Naive B cell (primary cell): ENCODE measurements around the gene TSPAN1. TPM values are rescaled to one million over a fixed set of nuclear protein-coding genes. Genes with fewer than 3 reads are reported as not detected.

Experiments used
- ATAC-seq, 2 donors: fragments of 150-1000 bp; cut with Tn5 transposase; 2 replicates each; pipeline ENCODE4 v1.10.0; 2021; ENCODE audit warnings: low read depth in 2 of 2, mild to moderate bottlenecking in 2 of 2, moderate library complexity in 2 of 2
- DNase-seq: peaks from one replicate; pipeline ENCODE4 v3.0.0; 2022
- H3K27ac Mint-ChIP-seq, 6 donors: one replicate each; pipeline ENCODE4 v1.8.0; 2020 to 2022; ENCODE audit warnings: mild to moderate bottlenecking in 6 of 6, mixed read lengths in 6 of 6, moderate library complexity in 5 of 6, inconsistent platforms in 2 of 6
- H3K27me3 Mint-ChIP-seq, 3 donors: one replicate each; pipeline ENCODE4 v1.8.0; 2021 to 2022; ENCODE audit warnings: mixed read lengths in 3 of 3, mild to moderate bottlenecking in 1 of 3
- H3K36me3 Mint-ChIP-seq, 2 donors: one replicate each; pipeline ENCODE4 v1.8.0; 2020 to 2022; ENCODE audit warnings: mixed read lengths in 2 of 2, inconsistent platforms in 1 of 2, mild to moderate bottlenecking in 1 of 2
- H3K4me1 Mint-ChIP-seq, 3 donors: one replicate each; pipeline ENCODE4 v1.8.0; 2020 to 2022; ENCODE audit warnings: mixed read lengths in 3 of 3, inconsistent platforms in 1 of 3, mild to moderate bottlenecking in 1 of 3, moderate library complexity in 1 of 3
- H3K4me3 Mint-ChIP-seq, 8 donors: one replicate each; pipeline ENCODE4 v1.8.0; 2020 to 2022; ENCODE audit warnings: mild to moderate bottlenecking in 8 of 8, mixed read lengths in 8 of 8, moderate library complexity in 8 of 8, inconsistent platforms in 2 of 8
- H3K9me3 Mint-ChIP-seq, 7 donors: one replicate each; pipeline ENCODE4 v1.8.0; 2020 to 2022; ENCODE audit warnings: mixed read lengths in 7 of 7, mild to moderate bottlenecking in 5 of 7, inconsistent platforms in 2 of 7, moderate library complexity in 1 of 7
- polyA plus RNA-seq, 6 donors: library from polyadenylated mRNA; unstranded; fragments of 300-500 nt; fragmentation: Illumina TruSeq; gene quantifications; one replicate each; pipeline ENCODE4 v1.2.3, GENCODE V29; 2021; ENCODE audit warnings: low read depth in 6 of 6

TSPAN1 gene
- polyA plus RNA-seq, 6 donors from 2014 or later: not detected

GRCh38 chr1:46197964-46198811 is 23.3 kb downstream of the TSPAN1 start, which contains the start of gene POMGNT1:
Gene POMGNT1, minus strand, starts transcription at chr1:46198434. Its CDS starts 613 bp downstream, at chr1:46197821.
- DNase-seq (peak; percentile 73), ATAC-seq (peak; percentile 91 to 94)
- Mint-ChIP-seq H3K27me3 (peaks cover 6 to 8% (median 7%) of the 10 kb centered on the region in 3 donors), H3K36me3 (peaks cover 0 to 8% of the 10 kb centered on the region in 2 donors), H3K4me1 (peaks cover 15 to 37% (median 18%) of the 10 kb centered on the region in 3 donors), H3K27ac (peak within 1 kb of the TSS; percentile 27 to 92 (median 58)), H3K4me3 (peak within 1 kb of the TSS; percentile 70 to 89 (median 83)), H3K9me3 (no peaks in the 10 kb centered on the region)

- H3K4me1 Mint-ChIP-seq: peaks cover 19 to 44% (median 27%) of the 10 kb centered on the region in 3 donors
- no peak for DNase-seq
Measured at GRCh38 chr1:46199233-46199749, 24.4 kb downstream of the TSPAN1 start.

GRCh38 chr1:46203738-46204405 is 29.0 kb downstream of the TSPAN1 start:
- ATAC-seq: no peak
- peaks cover 7 to 8% (median 7%) of the 10 kb centered on the region in 3 donors for H3K27me3 Mint-ChIP-seq
- peaks cover 15 to 23% (median 19%) of the 10 kb centered on the region in 3 donors for H3K4me1 Mint-ChIP-seq
- DNase-seq: no peak
- H3K36me3 Mint-ChIP-seq: no peaks in the 10 kb centered on the region
- H3K27ac Mint-ChIP-seq: peak overlapping the region in 1 of 6 donors; percentile 66
- no peaks in the 10 kb centered on the region for H3K9me3 Mint-ChIP-seq
- peak overlapping the region; percentile 66 to 89 (median 84) for H3K4me3 Mint-ChIP-seq

More at GRCh38 chr1:46199233-46199749, 24.4 kb downstream of the TSPAN1 start:
- peak overlapping the region in 7 of 8 donors; percentile 2 to 87 (median 81) for H3K4me3 Mint-ChIP-seq
- H3K9me3 Mint-ChIP-seq: no peaks in the 10 kb centered on the region
- peaks cover 7 to 8% (median 7%) of the 10 kb centered on the region in 3 donors for H3K27me3 Mint-ChIP-seq
- H3K36me3 Mint-ChIP-seq: peaks cover 0 to 8% of the 10 kb centered on the region in 2 donors
- ATAC-seq: no peak
- H3K27ac Mint-ChIP-seq: peak overlapping the region in 1 of 6 donors; percentile 28

GRCh38 chr1:46204406-46204742 is 29.5 kb downstream of the TSPAN1 start:
- DNase-seq (no peak), ATAC-seq (no peak)
- Mint-ChIP-seq H3K27ac (no peak overlapping the region), H3K27me3 (peaks cover 7 to 8% (median 7%) of the 10 kb centered on the region in 3 donors), H3K4me3 (peak overlapping the region in 7 of 8 donors; percentile 82 to 89 (median 86)), H3K4me1 (peaks cover 15 to 19% (median 19%) of the 10 kb centered on the region in 3 donors), H3K9me3 (no peaks in the 10 kb centered on the region), H3K36me3 (no peaks in the 10 kb centered on the region)

GRCh38 chr1:46205141-46205540 is 30.3 kb downstream of the TSPAN1 start:
- no peaks in the 10 kb centered on the region for H3K36me3 Mint-ChIP-seq
- peak overlapping the region in 1 of 8 donors; percentile 82 for H3K4me3 Mint-ChIP-seq
- H3K27ac Mint-ChIP-seq: no peak overlapping the region
- ATAC-seq: no peak
- H3K9me3 Mint-ChIP-seq: no peaks in the 10 kb centered on the region
- peaks cover 7 to 8% (median 7%) of the 10 kb centered on the region in 3 donors for H3K27me3 Mint-ChIP-seq
- peaks cover 14 to 19% (median 17%) of the 10 kb centered on the region in 3 donors for H3K4me1 Mint-ChIP-seq
- DNase-seq: no peak

GRCh38 chr1:46205791-46206190 is 30.9 kb downstream of the TSPAN1 start:
- no peaks in the 10 kb centered on the region for H3K9me3 Mint-ChIP-seq
- no peak for DNase-seq
- no peaks in the 10 kb centered on the region for H3K36me3 Mint-ChIP-seq
- peak overlapping the region in 2 of 8 donors; percentile 6 to 62 for H3K4me3 Mint-ChIP-seq
- H3K4me1 Mint-ChIP-seq: peaks cover 11 to 19% (median 17%) of the 10 kb centered on the region in 3 donors
- no peak overlapping the region for H3K27ac Mint-ChIP-seq
- peaks cover 7 to 8% (median 7%) of the 10 kb centered on the region in 3 donors for H3K27me3 Mint-ChIP-seq
- no peak for ATAC-seq

GRCh38 chr1:46206399-46206798 is 31.5 kb downstream of the TSPAN1 start:
- Mint-ChIP-seq H3K27me3 (peaks cover 7 to 8% (median 7%) of the 10 kb centered on the region in 3 donors), H3K27ac (peak overlapping the region in 1 of 6 donors; percentile 48), H3K36me3 (no peaks in the 10 kb centered on the region), H3K9me3 (no peaks in the 10 kb centered on the region), H3K4me1 (peaks cover 11 to 19% (median 17%) of the 10 kb centered on the region in 3 donors), H3K4me3 (no peak overlapping the region)
- DNase-seq (no peak), ATAC-seq (no peak)

- ATAC-seq: no peak
- DNase-seq: no peak
- Mint-ChIP-seq H3K4me1 (no peaks in the 10 kb centered on the region), H3K36me3 (no peaks in the 10 kb centered on the region), H3K4me3 (no peak overlapping the region), H3K27me3 (no peaks in the 10 kb centered on the region), H3K27ac (peak overlapping the region in 1 of 6 donors; percentile 69), H3K9me3 (no peaks in the 10 kb centered on the region)
Measured at GRCh38 chr1:46210561-46210960, 35.7 kb downstream of the TSPAN1 start.

GRCh38 chr1:46211051-46211450 is 36.2 kb downstream of the TSPAN1 start:
- DNase-seq (no peak), ATAC-seq (no peak)
- Mint-ChIP-seq H3K27me3 (no peaks in the 10 kb centered on the region), H3K4me1 (no peaks in the 10 kb centered on the region), H3K4me3 (no peak overlapping the region), H3K27ac (peak overlapping the region in 1 of 6 donors; percentile 69), H3K9me3 (no peaks in the 10 kb centered on the region), H3K36me3 (no peaks in the 10 kb centered on the region)

GRCh38 chr1:46215504-46215903 is 40.6 kb downstream of the TSPAN1 start:
- Mint-ChIP-seq H3K27me3 (no peaks in the 10 kb centered on the region), H3K27ac (peak overlapping the region in 1 of 6 donors; percentile 47), H3K4me1 (no peaks in the 10 kb centered on the region), H3K4me3 (no peak overlapping the region), H3K9me3 (no peaks in the 10 kb centered on the region), H3K36me3 (no peaks in the 10 kb centered on the region)
- DNase-seq (no peak), ATAC-seq (no peak)

- DNase-seq (no peak), ATAC-seq (no peak)
- H3K27ac Mint-ChIP-seq: peak overlapping the region in 1 of 6 donors; percentile 61
- no peaks in the 10 kb centered on the region for H3K9me3 Mint-ChIP-seq
- H3K27me3 Mint-ChIP-seq: no peaks in the 10 kb centered on the region
- H3K4me1 Mint-ChIP-seq: peaks cover 0 to 2% (median under 1%) of the 10 kb centered on the region in 3 donors
- H3K36me3 Mint-ChIP-seq: no peaks in the 10 kb centered on the region
- H3K4me3 Mint-ChIP-seq: no peak overlapping the region
Measured at GRCh38 chr1:46218443-46218842, 43.6 kb downstream of the TSPAN1 start.

- DNase-seq (no peak), ATAC-seq (no peak)
- no peaks in the 10 kb centered on the region for H3K36me3 Mint-ChIP-seq
- no peak overlapping the region for H3K27ac Mint-ChIP-seq
- H3K27me3 Mint-ChIP-seq: no peaks in the 10 kb centered on the region
- H3K4me1 Mint-ChIP-seq: peaks cover 0 to 6% (median 5%) of the 10 kb centered on the region in 3 donors
- H3K4me3 Mint-ChIP-seq: no peak overlapping the region
- no peaks in the 10 kb centered on the region for H3K9me3 Mint-ChIP-seq
Measured at GRCh38 chr1:46219551-46220520, 44.9 kb downstream of the TSPAN1 start.
